Measurements from ENCODE around the gene RHOF.

DNA sequence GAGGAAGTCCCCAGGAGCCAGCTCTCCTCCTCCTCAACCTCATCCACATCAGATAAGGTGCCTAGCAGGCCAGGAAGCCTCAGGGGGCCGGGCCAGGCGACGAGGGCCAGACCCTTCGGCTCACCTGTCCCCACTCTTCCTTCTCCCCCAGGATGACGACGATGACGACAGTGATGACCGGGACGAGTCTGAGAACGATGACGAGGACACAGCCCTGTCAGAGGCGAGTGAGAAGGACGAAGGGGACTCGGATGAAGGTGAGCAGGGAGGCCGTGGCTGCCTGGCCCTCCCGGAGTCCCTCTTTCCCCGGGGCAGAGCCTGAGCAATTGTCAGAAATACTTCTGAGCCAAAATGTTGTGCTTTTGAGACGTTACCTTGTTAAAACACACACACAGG is 24.2 kb upstream of the RHOF start:
- TF ChIP-seq, protein P1, sequence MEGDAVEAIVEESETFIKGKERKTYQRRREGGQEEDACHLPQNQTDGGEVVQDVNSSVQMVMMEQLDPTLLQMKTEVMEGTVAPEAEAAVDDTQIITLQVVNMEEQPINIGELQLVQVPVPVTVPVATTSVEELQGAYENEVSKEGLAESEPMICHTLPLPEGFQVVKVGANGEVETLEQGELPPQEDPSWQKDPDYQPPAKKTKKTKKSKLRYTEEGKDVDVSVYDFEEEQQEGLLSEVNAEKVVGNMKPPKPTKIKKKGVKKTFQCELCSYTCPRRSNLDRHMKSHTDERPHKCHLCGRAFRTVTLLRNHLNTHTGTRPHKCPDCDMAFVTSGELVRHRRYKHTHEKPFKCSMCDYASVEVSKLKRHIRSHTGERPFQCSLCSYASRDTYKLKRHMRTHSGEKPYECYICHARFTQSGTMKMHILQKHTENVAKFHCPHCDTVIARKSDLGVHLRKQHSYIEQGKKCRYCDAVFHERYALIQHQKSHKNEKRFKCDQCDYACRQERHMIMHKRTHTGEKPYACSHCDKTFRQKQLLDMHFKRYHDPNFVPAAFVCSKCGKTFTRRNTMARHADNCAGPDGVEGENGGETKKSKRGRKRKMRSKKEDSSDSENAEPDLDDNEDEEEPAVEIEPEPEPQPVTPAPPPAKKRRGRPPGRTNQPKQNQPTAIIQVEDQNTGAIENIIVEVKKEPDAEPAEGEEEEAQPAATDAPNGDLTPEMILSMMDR (IDR thresholded peaks at IDR 0.05; ENCODE audit: insufficient read depth, low read length, poor library complexity, severe bottlenecking): no peak
- TF ChIP-seq EZH2phosphoT487 (conservative IDR thresholded peaks at IDR 0.05; ENCODE audit: low read length): no peak
